GM12878 (cell line): ENCODE data around the gene LMAN2. TPM values are rescaled to one million over a fixed set of nuclear protein-coding genes. Genes with fewer than 3 reads are reported as not detected.
A peak's percentile ranks its signal among the peaks of the same experiment; 100 is the strongest.

Source experiments
- ATAC-seq: fragments of 200-7000 bp; cut with Tn5 transposase; 3 replicates; pipeline ENCODE4 v1.9.1; 2020; ENCODE audit warnings: mild to moderate bottlenecking, moderate library complexity
- BruUV-seq: library from RNA; stranded (reverse); fragments of 400-500 nt; replicated peaks from 2 replicates; lab custom pipeline; 2021; lab: Mats Ljungman, UMichigan
- CTCF ChIA-PET: fragments of 300-600 bp; sonication (Branson Sonifier 250); formaldehyde crosslinking; extraction: SDS; loops from one replicate; lab custom pipeline; 2021; ENCODE audit warnings: inconsistent platforms; lab: Yijun Ruan, JAX
- POLR2A ChIA-PET: fragments of 350-600 bp; formaldehyde crosslinking; extraction: SDS; loops from one replicate; lab custom pipeline; 2021; ENCODE audit warnings: inconsistent platforms; lab: Charles Lee
- RAD21 ChIA-PET: fragments of 300-600 bp; sonication (Branson Sonifier 250); formaldehyde crosslinking; loops from one replicate; lab custom pipeline; 2023; ENCODE audit warnings: antibody characterized with exemption; ENCODE audit not compliant: unreplicated experiment; lab: Charles Lee
- SMC1A ChIA-PET: fragments of 300-600 bp; sonication (Branson Sonifier 250); formaldehyde crosslinking; loops from one replicate; lab custom pipeline; 2023; ENCODE audit not compliant: unreplicated experiment, uncharacterized antibody; lab: Charles Lee
- DNase-seq: peaks from one replicate; pipeline ENCODE4 v3.0.0-alpha.2; 2011; ENCODE audit warnings: low read depth, low spot score
- FAIRE-seq: peaks from 3 replicates; lab custom pipeline; 2011; peaks lifted over from hg19 to GRCh38; lab: Jason Lieb, UNC
- H2AFZ ChIP-seq: 2 replicates; pipeline ENCODE4 v1.6.0; 2011; ENCODE audit warnings: low read depth, low read length, control low read depth; ENCODE audit not compliant: control insufficient read depth
- H3K27ac ChIP-seq: 2 replicates; pipeline ENCODE4 v1.5.1; 2011; ENCODE audit warnings: control low read depth; ENCODE audit not compliant: control insufficient read depth, insufficient read depth
- H3K27me3 ChIP-seq, 2 experiments: replicated peaks in 1 of 2; 2 replicates each; pipeline versions ENCODE4 v1.6.0 to v1.6.1; 2011; ENCODE audit warnings: low read length in 1 of 2; ENCODE audit not compliant: control insufficient read depth in 2 of 2, insufficient read depth in 2 of 2
- H3K36me3 ChIP-seq, 2 experiments: 2 replicates each; pipeline ENCODE4 v1.5.1; 2011; ENCODE audit warnings: low read length in 1 of 2; ENCODE audit not compliant: control insufficient read depth in 2 of 2, insufficient read depth in 2 of 2
- H3K4me1 ChIP-seq: 2 replicates; pipeline ENCODE4 v1.6.1; 2011; ENCODE audit warnings: mild to moderate bottlenecking, low read length, moderate library complexity, mixed read lengths; ENCODE audit not compliant: control insufficient read depth, insufficient read depth
- H3K4me2 ChIP-seq: 2 replicates; pipeline ENCODE4 v1.6.0; 2011; ENCODE audit warnings: control low read depth; ENCODE audit not compliant: control insufficient read depth, insufficient read depth
- H3K4me3 ChIP-seq: fragments of 200-600 bp; sonication (generic); 2 replicates; pipeline ENCODE4 v1.5.1; 2016
- H3K79me2 ChIP-seq: 2 replicates; pipeline ENCODE4 v1.6.0; 2011; ENCODE audit warnings: low read length; ENCODE audit not compliant: control insufficient read depth, insufficient read depth
- H3K9ac ChIP-seq: 2 replicates; pipeline ENCODE4 v1.8.0; 2011; ENCODE audit warnings: low read length, control low read depth, mixed read lengths; ENCODE audit not compliant: control insufficient read depth, insufficient read depth
- H3K9me3 ChIP-seq: replicated peaks from 3 replicates; pipeline ENCODE4 v1.5.1; 2011; ENCODE audit warnings: mild to moderate bottlenecking, low read length; ENCODE audit not compliant: control insufficient read depth, insufficient read depth
- H4K20me1 ChIP-seq: 2 replicates; pipeline ENCODE4 v1.6.0; 2011; ENCODE audit not compliant: control insufficient read depth, insufficient read depth
- BCL11A ChIP-seq: IDR thresholded peaks from 2 replicates; pipeline ENCODE4 v1.6.1; 2011; ENCODE audit warnings: low read depth, low read length
- BRCA1 ChIP-seq: IDR thresholded peaks from 2 replicates; pipeline ENCODE4 v1.6.1; 2011; ENCODE audit warnings: low read depth, low read length, improper control_type of control experiment
- CBFB ChIP-seq: IDR thresholded peaks from 2 replicates; pipeline ENCODE4 v1.6.1; 2016; ENCODE audit warnings: antibody characterized with exemption, low read depth
- CREB1 ChIP-seq: IDR thresholded peaks from 2 replicates; pipeline ENCODE4 v1.6.1; 2012; ENCODE audit warnings: low read depth, mild to moderate bottlenecking, inconsistent platforms
- EGR1 ChIP-seq, 2 experiments: IDR thresholded peaks; 1 replicate in 1 of 2; 2 replicates in 1 of 2; pipeline ENCODE4 v1.6.1; 2011 to 2012; ENCODE audit warnings: low read depth in 2 of 2, low read length in 2 of 2, borderline replicate concordance in 1 of 2, mild to moderate bottlenecking in 1 of 2, moderate library complexity in 1 of 2
- IRF4 ChIP-seq: IDR thresholded peaks from 2 replicates; pipeline ENCODE4 v1.6.1; 2011; ENCODE audit warnings: low read depth, low read length
- JUNB ChIP-seq: IDR thresholded peaks from 2 replicates; pipeline ENCODE4 v1.6.1; 2016; ENCODE audit warnings: antibody characterized with exemption, mild to moderate bottlenecking
- KLF5 ChIP-seq: fragments of 450-650 bp; IDR thresholded peaks from 2 replicates; pipeline ENCODE4 v1.6.1; 2014; ENCODE audit warnings: mild to moderate bottlenecking; ENCODE audit not compliant: partially characterized antibody
- MTA2 ChIP-seq: fragments of 450-650 bp; IDR thresholded peaks from 2 replicates; pipeline ENCODE4 v1.6.1; 2016; ENCODE audit warnings: low read depth, mild to moderate bottlenecking, moderate library complexity
- NRF1 ChIP-seq: conservative IDR thresholded peaks from 2 replicates; pipeline ENCODE4 v1.6.1; 2011; ENCODE audit warnings: mild to moderate bottlenecking, low read depth, low read length, improper control_type of control experiment
- POLR2A ChIP-seq: IDR thresholded peaks from 2 replicates; pipeline ENCODE4 v1.6.1; 2011; ENCODE audit warnings: low read depth, mild to moderate bottlenecking, low read length
- RAD21 ChIP-seq: IDR thresholded peaks from 2 replicates; pipeline ENCODE4 v1.6.1; 2011; ENCODE audit warnings: mild to moderate bottlenecking, low read depth, low read length, moderate library complexity; ENCODE audit not compliant: insufficient read depth
- ZNF384 ChIP-seq: IDR thresholded peaks from 2 replicates; pipeline ENCODE4 v1.6.1; 2012; ENCODE audit warnings: low read depth, mild to moderate bottlenecking, low read length, improper control_type of control experiment, borderline replicate concordance
- WGBS: methylation state at CpG from one replicate; pipeline ENCODE4 v1.1.6; 2016; ENCODE audit warnings: low lambda C conversion rate; ENCODE audit not compliant: insufficient replicate concordance, insufficient coverage; ENCODE audit errors: missing lambda C conversion rate; 5-methylcytosine and 5-hydroxymethylcytosine counted together
- in situ Hi-C: fragments of 300-500 bp; cut with MboI; formaldehyde crosslinking; loops from 9 replicates; pipeline ENCODE4 v1.14.3; 2018; ENCODE audit warnings: mixed read lengths
- intact Hi-C: fragments of 100-400 bp; cut with micrococcal nuclease; formaldehyde crosslinking; loops from one replicate; pipeline ENCODE4 v1.14.2; 2022; ENCODE audit not compliant: unreplicated experiment
- polyA plus RNA-seq, 11 experiments: library from polyadenylated mRNA; depleted of rRNA in 4 of 11; unstranded in 6 of 11; stranded (reverse) in 5 of 11; fragments of >200 nt; fragmentation: Nextera tagmentation in 4 of 11; fragmentation: Illumina TruSeq in 1 of 11; extraction: Ambion mirVana in 4 of 11; extraction: Trizol in 1 of 11; gene quantifications; 1 replicate in 1 of 11; 2 replicates in 10 of 11; pipeline versions ENCODE4 v1.2.1 to v1.2.3, GENCODE V29; 2011 to 2016; ENCODE audit warnings: inconsistent platforms in 2 of 11, missing spikeins in 2 of 11, low read depth in 1 of 11
- total RNA-seq, 4 experiments: library from RNA; depleted of rRNA in 3 of 4; stranded (reverse); fragments of >200 nt in 3 of 4; fragmentation: Illumina TruSeq in 1 of 4; extraction: Trizol in 1 of 4; gene quantifications; 2 replicates each; pipeline versions ENCODE4 v1.2.1 to v1.2.3, GENCODE V29; 2013 to 2021

The LMAN2 gene
- total and polyA plus RNA-seq, 10 of the 15 experiments (the other 5 are each of a cell fraction or from before 2014, with no cell fraction given): 2.4 to 264 (median 147) TPM

DNA sequence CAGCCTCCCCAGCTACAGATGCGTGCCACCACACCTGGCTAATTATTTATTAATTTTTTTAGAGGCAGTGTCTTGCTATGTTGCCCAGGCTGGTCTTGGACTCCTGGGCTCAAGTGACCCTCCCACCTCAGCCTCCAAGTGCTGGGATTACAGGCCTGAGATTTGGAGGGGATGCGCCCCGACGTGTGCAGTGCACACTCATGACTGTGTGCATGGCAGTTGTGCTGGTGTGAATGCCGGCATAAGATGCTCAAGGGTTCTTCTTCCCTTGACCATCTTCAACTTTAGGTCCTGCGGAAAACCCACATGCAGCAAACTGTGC, 29.3 kb upstream of the LMAN2 start:
- BruUV-seq: no TSS peak
- H3K9me3 ChIP-seq: no peaks in the 10 kb centered on the region
- RAD21 ChIA-PET: no interaction called here
- H3K4me3 ChIP-seq: no peak overlapping the region
- H3K36me3 ChIP-seq: no peaks in the 10 kb centered on the region
- DNase-seq: no peak
- H3K79me2 ChIP-seq: no peaks in the 10 kb centered on the region
- H4K20me1 ChIP-seq: no peaks in the 10 kb centered on the region
- H3K4me2 ChIP-seq: no peak overlapping the region
- SMC1A ChIA-PET: no interaction called here
- in situ Hi-C loops (loop anchor here (25.0 kb wide), 1 partner anchor 1343 kb away; no protein-coding TSS in a partner anchor), intact Hi-C loops (no loop called here)
- no peak overlapping the region for H2AFZ ChIP-seq
- WGBS: 96% methylated on average over 6 of the region's 6 CpGs
- H3K27ac ChIP-seq: no peak overlapping the region
- CTCF ChIA-PET: interaction anchor here (4.2 to 5.8 kb wide), 2 partner anchors 8 to 11 kb away, joined by 37 to 45 read pairs; no protein-coding TSS in a partner anchor
- POLR2A ChIA-PET: no interaction called here
- no peaks in the 10 kb centered on the region for H3K27me3 ChIP-seq
- ATAC-seq: no peak
- FAIRE-seq: no peak
- no peak overlapping the region for H3K9ac ChIP-seq
- TF ChIP-seq KLF5: no peak
- H3K4me1 ChIP-seq: peaks cover 6% of the 10 kb centered on the region

DNA sequence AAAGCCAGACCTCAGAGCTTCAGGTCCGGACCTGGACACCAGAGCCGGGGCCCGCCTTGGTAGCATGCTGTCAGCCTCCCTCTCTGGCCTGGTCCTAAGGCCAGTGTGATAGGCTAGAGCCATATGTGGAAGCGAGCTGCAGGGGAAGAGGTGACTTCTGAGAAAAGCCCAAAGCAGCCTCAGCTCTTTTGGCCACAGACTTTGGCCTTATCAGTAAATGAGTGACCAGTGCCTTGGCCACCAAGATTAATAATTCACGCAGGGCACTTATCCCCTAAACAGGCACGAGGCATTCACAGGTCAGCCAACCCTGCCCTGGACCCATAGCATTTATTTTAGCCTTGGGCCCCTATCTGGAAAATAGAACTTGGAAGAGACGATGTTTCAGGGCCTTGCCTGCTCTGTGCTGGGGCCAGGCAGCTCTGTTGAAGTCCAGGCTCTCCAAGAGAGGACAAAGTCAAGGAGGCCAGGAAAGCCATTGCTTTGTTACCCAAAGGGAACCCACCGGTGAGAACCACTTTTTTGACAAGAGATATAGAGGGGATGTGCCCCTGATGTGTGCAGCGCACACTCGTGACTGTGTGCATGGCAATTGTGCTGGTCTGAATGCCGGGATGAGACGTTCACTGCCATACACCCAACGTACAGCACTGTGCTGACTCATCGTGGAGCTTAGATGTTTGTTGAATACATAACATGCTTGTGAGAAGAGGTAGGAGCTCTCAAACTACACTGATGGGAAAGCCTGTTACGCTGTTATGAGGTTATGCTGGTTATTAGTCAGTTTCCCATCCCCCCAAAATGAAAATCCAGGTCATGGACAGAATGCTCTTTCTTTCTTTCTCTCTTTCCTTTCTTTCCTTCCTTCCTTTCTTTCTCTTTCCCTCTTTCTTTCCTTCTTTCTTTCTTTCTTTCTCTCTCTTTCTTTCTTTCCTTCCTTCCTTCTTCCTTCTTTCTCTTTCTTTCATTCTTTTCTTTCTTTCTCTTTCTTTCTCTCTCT, 27.7 kb upstream of the LMAN2 start:
- FAIRE-seq: peak; percentile 59
- intact Hi-C loops (no loop called here), in situ Hi-C loops (loop anchor here (25.0 kb wide), 1 partner anchor 1342 kb away; no protein-coding TSS in a partner anchor)
- CTCF ChIA-PET: interaction anchor here (0.6 to 5.8 kb wide), 13 partner anchors 9 to 808 kb away, joined by 3 to 45 read pairs (median 3); partner anchors contain the start of gene LMAN2
- Histone ChIP-seq H3K9me3 (no peaks in the 10 kb centered on the region), H4K20me1 (no peaks in the 10 kb centered on the region), H3K4me1 (peaks cover 6% of the 10 kb centered on the region), H3K4me3 (no peak overlapping the region), H3K79me2 (no peaks in the 10 kb centered on the region), H3K4me2 (no peak overlapping the region), H3K36me3 (no peaks in the 10 kb centered on the region), H3K27me3 (no peaks in the 10 kb centered on the region), H3K27ac (peak overlapping the region; percentile 33; the same call in 1 of the 2 replicates), H2AFZ (peak overlapping the region; percentile 33; the same call in 1 of the 2 replicates), H3K9ac (no peak overlapping the region)
- peak; percentile 80 for ATAC-seq
- POLR2A ChIA-PET: interaction anchor here (1.0 to 2.1 kb wide), 7 partner anchors 8 to 60 kb away, joined by 3 to 14 read pairs (median 5); no protein-coding TSS in a partner anchor
- RAD21 ChIA-PET: interaction anchor here (0.6 to 2.5 kb wide), 8 partner anchors 9 to 66 kb away, joined by 3 to 25 read pairs (median 4); partner anchors contain the start of gene LMAN2
- no TSS peak for BruUV-seq
- WGBS: 52% methylated on average over 15 of the region's 15 CpGs
- no peak for DNase-seq
- SMC1A ChIA-PET: interaction anchor here (0.6 to 2.5 kb wide), 7 partner anchors 10 to 61 kb away, joined by 3 to 19 read pairs (median 5); no protein-coding TSS in a partner anchor
- TF ChIP-seq CBFB: no peak
- peak; percentile 85 for TF ChIP-seq JUNB
- no peak for TF ChIP-seq ZNF384
- peak; percentile 59; the same call in 1 of the 2 replicates for TF ChIP-seq CREB1
- TF ChIP-seq BCL11A: 0 out of 2 replicates have a peak, but pooled peaks have one; percentile 23
- peak; percentile 85 for TF ChIP-seq IRF4
- no peak for TF ChIP-seq RAD21
- TF ChIP-seq BRCA1: no peak
- TF ChIP-seq EGR1 (IDR thresholded peaks at IDR 0.05; ENCODE audit: borderline replicate concordance in 1 of 2, low read depth in 2 of 2, low read length in 2 of 2): no peak
- TF ChIP-seq NRF1: no peak
- TF ChIP-seq MTA2: 0 out of 2 replicates have a peak, but pooled peaks have one; percentile 18
- TF ChIP-seq POLR2A: no peak
